Ammon's horn (tissue), 1 donor: ENCODE measurements around the gene CISD2.
"Not testable (repeated sequence)": the region's sequence is repeated elsewhere in the genome, so short reads cannot be mapped to it uniquely, and the experiment has no call there.

Experiments
- DNase-seq: peaks from one replicate; pipeline ENCODE4 v3.0.0-alpha.2; 2016; ENCODE audit warnings: low spot score

CISD2 gene

GRCh38 chr4:102850370-102850769 is 18.4 kb upstream of the CISD2 start:
- DNase-seq: no peak

DNA sequence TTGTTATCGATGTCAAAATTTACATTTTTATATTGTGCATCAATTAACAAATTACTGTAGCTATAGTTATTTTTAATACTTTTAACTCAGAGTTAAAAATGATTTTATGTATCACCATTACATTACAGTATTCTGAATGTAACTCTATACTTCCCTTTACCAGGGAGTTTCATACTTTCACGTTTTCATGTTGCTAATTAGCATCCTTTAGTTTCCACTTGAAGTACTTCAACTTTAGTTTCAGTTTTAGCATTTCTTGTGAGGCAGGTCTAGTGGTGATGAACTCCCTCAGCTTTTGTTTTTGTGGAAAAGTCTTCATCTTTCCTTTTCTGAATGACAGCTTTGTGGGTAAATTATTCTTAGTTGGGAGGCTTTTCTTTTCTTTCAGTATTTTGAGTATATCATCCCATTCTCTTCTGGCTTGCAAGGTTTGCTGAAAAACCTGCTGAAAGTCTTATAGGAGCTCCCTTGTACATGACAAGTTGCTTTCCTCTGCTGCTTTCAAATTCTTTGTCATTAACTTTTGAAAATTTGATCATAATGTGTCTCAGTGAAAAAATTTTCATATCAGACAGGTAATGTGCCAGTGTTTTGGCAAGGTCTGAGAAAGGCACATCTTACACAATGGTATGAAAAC is 9.8 kb upstream of the CISD2 start:
- no peak for DNase-seq

DNA sequence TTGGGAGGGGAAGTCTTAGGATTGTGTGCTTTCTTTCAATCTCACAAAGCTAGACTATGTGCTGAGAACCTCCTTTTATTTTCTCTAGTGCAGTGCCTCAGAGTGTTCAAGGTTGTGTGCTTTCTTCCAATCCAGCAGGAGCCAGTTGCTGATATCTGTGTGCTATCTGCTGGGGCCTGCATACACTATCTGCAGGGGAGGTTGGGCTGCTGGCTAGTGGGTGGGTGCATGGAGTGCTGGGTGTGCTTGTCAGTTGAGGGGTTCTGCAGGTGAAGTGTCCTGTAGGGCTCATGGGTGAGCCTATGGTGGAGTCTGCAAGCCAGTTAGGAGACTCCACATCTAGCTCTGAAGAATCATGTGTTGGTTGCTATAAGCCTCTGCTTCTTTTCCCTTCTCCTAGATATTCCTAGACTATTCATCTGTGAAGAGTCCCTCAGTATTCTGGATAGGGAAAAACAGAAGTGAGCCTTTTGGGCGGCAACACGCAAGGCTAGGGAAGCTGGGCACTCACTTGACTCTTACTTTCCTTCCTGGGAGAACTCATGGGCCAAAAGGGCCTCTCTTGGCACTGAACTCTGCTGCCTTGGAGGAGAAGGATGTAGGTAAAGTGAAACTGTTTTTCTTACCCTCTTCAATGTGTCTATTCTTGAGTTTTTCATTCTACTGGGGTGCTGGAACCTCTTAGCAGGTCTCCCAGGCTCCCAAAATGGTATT is 8.0 kb upstream of the CISD2 start:
- peak; percentile 16 for DNase-seq

- DNase-seq: no peak
Observed at GRCh38 chr4:102862016-102862415, 6.8 kb upstream of the CISD2 start.

GRCh38 chr4:102862747-102863146 is 6.0 kb upstream of the CISD2 start:
- DNase-seq: peak; percentile 12

- DNase-seq: not testable (repeated sequence)
Observed at GRCh38 chr4:102865327-102865726, 3.5 kb upstream of the CISD2 start.

GRCh38 chr4:102867278-102868152 is 1.3 kb upstream of the CISD2 start:
- no peak for DNase-seq

DNA sequence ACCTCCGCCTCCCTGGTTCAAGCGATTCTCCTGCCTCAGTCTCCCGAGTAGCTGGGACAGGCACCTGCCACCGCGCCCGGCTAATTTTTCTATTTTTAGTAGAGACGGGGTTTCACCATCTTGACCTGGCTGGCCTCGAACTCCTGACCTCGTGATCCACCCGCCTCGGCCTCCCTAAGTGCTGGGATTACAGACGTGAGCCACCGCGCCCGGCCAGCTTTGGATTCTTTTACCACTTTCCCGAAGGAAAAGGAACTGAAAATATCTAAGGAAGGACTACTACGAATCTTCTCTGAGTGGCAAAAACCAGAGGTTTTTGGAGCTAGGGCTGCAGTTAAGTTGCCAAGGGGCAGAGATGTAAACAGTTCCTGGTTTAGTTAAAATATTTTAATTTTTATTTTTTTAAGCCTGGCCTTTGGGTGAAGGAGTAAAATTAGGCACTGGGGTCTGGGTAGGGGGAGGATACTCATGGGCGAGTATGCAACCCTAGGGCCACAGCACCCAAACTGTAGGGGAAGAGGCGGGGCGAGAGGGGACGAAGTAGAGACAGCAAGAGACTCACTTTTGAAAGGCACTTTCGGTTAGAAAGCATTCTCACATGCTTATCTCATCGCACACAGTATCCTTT is 525 bp upstream of the CISD2 start:
- DNase-seq: no peak

GRCh38 chr4:102869569-102870197 is 891 bp downstream of the CISD2 start:
- no peak for DNase-seq

DNA sequence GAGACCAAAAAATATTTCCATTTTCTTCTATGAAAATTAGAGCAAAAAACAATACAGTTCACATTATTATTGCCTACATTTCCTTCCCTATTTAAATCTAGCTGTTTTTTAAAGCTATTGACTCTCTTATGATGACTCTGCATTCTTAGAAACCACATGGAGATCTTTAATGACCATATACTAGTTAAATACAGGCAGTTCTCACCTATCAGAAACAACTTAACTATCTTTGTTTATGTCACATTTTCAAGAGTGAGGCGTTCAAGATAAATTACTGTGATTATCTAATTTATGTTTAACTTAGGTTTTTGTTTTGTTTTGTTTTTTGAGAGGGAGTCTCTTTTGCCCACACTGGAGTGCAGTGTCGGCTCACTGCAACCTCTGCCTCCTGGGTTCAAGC is 3.0 kb downstream of the CISD2 start:
- DNase-seq: no peak

GRCh38 chr4:102877477-102878106 is 8.8 kb downstream of the CISD2 start:
- not testable (repeated sequence) for DNase-seq

- peak; percentile 19 for DNase-seq
Observed at GRCh38 chr4:102878349-102878748, 9.6 kb downstream of the CISD2 start.

DNA sequence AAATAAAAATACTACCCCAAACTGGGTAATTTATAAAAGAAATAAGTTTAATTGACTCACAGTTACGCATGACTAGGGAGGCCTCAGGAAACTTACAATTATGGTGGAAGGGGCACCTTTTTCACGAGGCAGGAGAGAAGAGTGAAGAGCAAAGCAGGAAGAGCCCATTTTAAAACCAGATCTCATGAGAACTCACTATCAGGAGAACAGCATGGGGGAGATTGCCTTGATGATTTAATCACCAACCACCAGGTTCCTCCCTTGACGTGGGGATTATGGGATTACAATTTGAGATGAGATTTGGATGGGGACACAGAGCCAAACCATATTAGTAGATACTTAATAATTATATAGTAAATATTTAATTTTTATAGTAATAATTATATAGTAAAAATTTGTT is 10.1 kb downstream of the CISD2 start:
- no peak for DNase-seq

GRCh38 chr4:102881343-102881742 is 12.6 kb downstream of the CISD2 start:
- no peak for DNase-seq

GRCh38 chr4:102883278-102883677 is 14.5 kb downstream of the CISD2 start:
- DNase-seq: no peak

- DNase-seq: not testable (repeated sequence)
Observed at GRCh38 chr4:102888570-102888969, 19.8 kb downstream of the CISD2 start.

DNA sequence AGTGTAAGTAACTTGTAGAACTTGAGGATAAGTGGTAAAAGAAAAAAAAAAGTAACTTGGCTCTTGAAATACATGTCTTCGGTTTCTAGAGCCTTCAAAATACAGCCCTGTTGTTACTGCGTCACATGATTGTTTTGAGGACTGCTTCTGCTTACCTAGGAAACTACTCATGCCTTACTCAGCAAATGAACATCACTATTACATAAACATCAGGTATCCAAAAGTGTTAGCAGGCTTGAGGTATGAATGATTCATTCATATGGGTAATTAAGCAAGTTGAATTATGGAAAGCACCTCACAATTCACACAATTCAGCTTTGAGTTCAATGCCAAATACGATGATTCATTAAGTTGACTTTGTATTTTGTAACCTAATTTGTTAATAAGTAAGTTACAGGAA is 21.1 kb downstream of the CISD2 start:
- DNase-seq: not testable (repeated sequence)

GRCh38 chr4:102896547-102896946 is 27.8 kb downstream of the CISD2 start:
- DNase-seq: not testable (repeated sequence)

GRCh38 chr4:102897610-102898009 is 28.8 kb downstream of the CISD2 start:
- DNase-seq: not testable (repeated sequence)

DNA sequence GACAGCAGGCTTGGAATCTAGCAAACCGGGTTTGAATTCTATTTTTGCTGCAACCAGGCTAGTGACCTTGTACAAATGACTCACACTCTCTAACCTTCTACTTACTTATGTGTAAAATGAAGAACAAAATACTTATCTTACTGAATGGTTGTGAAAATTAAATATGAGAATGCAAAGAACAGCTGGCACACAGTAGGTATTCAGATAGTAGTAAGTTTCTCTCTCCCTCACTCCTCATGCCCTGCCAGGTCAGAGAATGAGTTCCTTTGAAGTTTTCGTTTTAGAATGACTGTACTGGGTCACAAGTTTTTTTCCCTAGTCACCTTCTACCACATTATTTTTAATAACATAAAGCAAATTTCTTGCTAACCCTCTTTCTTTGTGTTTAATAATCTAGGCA is 33.0 kb downstream of the CISD2 start:
- no peak for DNase-seq

DNA sequence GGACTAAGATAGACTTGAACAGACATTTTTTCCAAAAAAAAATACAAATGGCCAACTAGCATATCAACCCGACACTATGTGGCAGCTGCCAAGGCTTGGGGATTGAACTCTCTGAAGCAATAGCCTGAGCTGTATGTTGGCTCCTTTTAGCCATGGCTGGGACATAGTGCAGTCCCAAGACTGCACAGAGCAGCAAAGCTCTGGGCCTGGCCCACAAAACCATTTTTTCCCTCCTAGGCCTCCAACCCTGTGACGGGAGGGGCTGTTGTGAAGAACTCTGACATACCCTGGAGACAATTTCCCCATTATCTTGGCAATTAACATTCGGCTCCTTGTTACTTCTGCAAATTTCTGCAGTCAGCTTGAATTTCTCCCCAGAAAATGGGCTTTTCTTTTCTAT is 50.1 kb downstream of the CISD2 start:
- DNase-seq: no peak
